Glutamatergic neuron (in vitro differentiated cells): Measurements from ENCODE around the gene LSM11. TPM values are rescaled to one million over a fixed set of nuclear protein-coding genes. Genes with fewer than 3 reads are reported as not detected.

Experiments used
- DNase-seq: peaks from one replicate; pipeline ENCODE4 v3.0.0; 2022
- H3K27ac Mint-ChIP-seq: one replicate; pipeline ENCODE4 v1.8.0; 2020; ENCODE audit warnings: mild to moderate bottlenecking, mixed read lengths, inconsistent platforms; ENCODE audit not compliant: unreplicated experiment
- H3K27me3 Mint-ChIP-seq: one replicate; pipeline ENCODE4 v1.8.0; 2020; ENCODE audit warnings: mild to moderate bottlenecking, moderate library complexity, mixed read lengths, inconsistent platforms; ENCODE audit not compliant: unreplicated experiment
- H3K36me3 Mint-ChIP-seq: one replicate; pipeline ENCODE4 v1.8.0; 2020; ENCODE audit warnings: mild to moderate bottlenecking, mixed read lengths, inconsistent platforms; ENCODE audit not compliant: unreplicated experiment
- H3K4me1 Mint-ChIP-seq: one replicate; pipeline ENCODE4 v1.8.0; 2020; ENCODE audit warnings: mild to moderate bottlenecking, low read depth, mixed read lengths, inconsistent platforms; ENCODE audit not compliant: unreplicated experiment
- H3K4me3 Mint-ChIP-seq: one replicate; pipeline ENCODE4 v1.8.0; 2020; ENCODE audit warnings: mild to moderate bottlenecking, mixed read lengths, inconsistent platforms; ENCODE audit not compliant: unreplicated experiment
- H3K9me3 Mint-ChIP-seq: one replicate; pipeline ENCODE4 v1.8.0; 2020; ENCODE audit warnings: mild to moderate bottlenecking, moderate library complexity, mixed read lengths, inconsistent platforms; ENCODE audit not compliant: unreplicated experiment
- total RNA-seq: library from RNA; stranded (reverse); fragmentation: NEBNext Ultra II Directional; extraction: Animal tissue kit (Norgen Biotek cat#: 25700); gene quantifications from one replicate; pipeline ENCODE4 v1.2.1, GENCODE V29; 2021; ENCODE audit not compliant: unreplicated experiment
- TF ChIP-seq, protein P1 (sequence below): fragments of 200-600 bp; sonication (generic); IDR thresholded peaks from one replicate; pipeline ENCODE4 v1.5.0; 2021; ENCODE audit not compliant: partially characterized antibody, unreplicated experiment

Gene LSM11
- total RNA-seq, 1 donor from 2014 or later: 7.7 TPM

DNA sequence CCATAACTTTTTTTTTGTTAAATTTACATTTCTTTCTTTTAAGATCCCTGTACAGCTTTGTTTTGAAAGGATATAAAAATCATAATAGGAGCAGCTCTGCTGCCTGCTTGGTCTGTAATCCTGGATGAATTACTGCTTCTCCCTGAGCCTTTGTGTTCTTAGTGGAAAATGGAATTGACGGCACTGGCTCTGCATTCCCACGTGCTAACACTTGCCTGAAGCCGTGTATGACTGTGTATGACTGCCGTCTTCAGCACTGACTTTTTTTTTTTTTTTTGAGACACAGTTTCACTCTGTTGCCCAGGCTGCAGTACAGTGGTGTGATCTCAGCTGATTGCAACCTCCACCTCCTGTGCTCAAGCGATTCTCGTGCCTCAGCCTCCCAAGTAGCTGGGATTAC is 7.5 kb upstream of the LSM11 start:
- TF ChIP-seq, protein P1, sequence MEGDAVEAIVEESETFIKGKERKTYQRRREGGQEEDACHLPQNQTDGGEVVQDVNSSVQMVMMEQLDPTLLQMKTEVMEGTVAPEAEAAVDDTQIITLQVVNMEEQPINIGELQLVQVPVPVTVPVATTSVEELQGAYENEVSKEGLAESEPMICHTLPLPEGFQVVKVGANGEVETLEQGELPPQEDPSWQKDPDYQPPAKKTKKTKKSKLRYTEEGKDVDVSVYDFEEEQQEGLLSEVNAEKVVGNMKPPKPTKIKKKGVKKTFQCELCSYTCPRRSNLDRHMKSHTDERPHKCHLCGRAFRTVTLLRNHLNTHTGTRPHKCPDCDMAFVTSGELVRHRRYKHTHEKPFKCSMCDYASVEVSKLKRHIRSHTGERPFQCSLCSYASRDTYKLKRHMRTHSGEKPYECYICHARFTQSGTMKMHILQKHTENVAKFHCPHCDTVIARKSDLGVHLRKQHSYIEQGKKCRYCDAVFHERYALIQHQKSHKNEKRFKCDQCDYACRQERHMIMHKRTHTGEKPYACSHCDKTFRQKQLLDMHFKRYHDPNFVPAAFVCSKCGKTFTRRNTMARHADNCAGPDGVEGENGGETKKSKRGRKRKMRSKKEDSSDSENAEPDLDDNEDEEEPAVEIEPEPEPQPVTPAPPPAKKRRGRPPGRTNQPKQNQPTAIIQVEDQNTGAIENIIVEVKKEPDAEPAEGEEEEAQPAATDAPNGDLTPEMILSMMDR: no peak
- Mint-ChIP-seq H3K4me3 (no peak overlapping the region), H3K36me3 (no peaks in the 10 kb centered on the region), H3K9me3 (no peaks in the 10 kb centered on the region), H3K4me1 (peaks cover 2% of the 10 kb centered on the region), H3K27ac (no peak overlapping the region), H3K27me3 (no peaks in the 10 kb centered on the region)
- DNase-seq: no peak

DNA sequence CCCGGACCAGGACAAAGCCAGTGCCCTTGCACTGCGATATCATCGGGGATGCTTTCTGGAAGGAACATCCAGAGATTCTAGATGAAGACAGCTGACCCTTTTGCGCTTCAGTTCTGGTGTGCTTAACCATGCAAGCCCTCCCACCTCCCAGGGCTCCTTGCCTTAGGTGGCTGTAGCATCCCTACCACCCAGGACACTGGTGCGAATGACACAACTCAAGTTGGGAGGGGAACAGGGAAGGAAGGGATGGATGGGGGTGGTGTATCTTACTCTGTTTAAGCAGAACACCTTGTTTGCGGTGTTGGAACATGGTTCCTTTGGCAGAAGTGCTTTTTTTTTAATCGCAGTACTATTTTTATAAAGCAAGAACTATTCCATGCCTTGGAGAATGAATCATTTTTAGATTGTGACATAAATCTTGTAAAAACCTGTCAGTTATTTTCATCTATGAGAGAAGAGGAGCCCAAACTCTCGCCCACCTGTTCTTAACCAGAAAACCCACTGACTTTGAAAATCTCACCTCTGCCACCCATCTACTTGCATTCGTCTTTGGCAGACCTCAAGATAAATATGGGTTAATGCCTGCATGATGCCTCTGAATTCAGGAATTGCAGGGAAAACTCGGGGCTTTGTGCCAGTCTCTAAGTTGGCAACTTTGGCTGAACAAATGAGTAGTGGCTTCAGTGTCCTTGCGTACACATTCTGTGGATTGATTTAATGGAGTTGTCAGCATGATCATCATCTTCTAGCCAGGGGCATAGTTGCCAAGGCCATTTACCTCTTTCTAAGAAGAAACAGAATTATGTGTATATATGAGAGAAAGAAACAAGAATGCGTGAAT is 3.9 kb upstream of the LSM11 start:
- Mint-ChIP-seq H3K27ac (no peak overlapping the region), H3K4me1 (peaks cover 11% of the 10 kb centered on the region), H3K9me3 (peaks cover 3% of the 10 kb centered on the region), H3K36me3 (no peaks in the 10 kb centered on the region), H3K27me3 (peaks cover 6% of the 10 kb centered on the region), H3K4me3 (no peak overlapping the region)
- TF ChIP-seq, protein P1: no peak
- DNase-seq: no peak

DNA sequence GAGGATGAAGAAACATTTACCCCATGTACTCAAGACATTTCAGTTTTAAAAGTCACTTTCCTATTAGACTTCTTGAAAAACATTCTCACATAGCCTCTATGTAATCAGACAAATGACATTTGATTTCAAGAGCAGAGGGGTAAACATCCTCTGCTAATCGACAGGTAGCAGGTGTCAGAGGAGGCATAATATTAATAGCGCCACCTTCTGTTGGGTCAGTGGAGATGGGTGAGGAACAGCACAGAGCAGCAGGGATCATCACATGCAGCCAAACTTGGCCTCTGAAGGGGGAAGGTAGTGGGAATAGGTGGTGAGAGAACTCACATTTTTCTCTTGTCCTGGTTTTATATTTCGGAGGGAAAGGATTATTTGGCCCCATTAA is 3.3 kb upstream of the LSM11 start:
- peaks cover 6% of the 10 kb centered on the region for H3K9me3 Mint-ChIP-seq
- TF ChIP-seq, protein P1: peak; percentile 42
- H3K4me3 Mint-ChIP-seq: no peak overlapping the region
- peaks cover 14% of the 10 kb centered on the region for H3K4me1 Mint-ChIP-seq
- H3K27ac Mint-ChIP-seq: no peak overlapping the region
- peaks cover 6% of the 10 kb centered on the region for H3K27me3 Mint-ChIP-seq
- DNase-seq: no peak
- no peaks in the 10 kb centered on the region for H3K36me3 Mint-ChIP-seq

DNA sequence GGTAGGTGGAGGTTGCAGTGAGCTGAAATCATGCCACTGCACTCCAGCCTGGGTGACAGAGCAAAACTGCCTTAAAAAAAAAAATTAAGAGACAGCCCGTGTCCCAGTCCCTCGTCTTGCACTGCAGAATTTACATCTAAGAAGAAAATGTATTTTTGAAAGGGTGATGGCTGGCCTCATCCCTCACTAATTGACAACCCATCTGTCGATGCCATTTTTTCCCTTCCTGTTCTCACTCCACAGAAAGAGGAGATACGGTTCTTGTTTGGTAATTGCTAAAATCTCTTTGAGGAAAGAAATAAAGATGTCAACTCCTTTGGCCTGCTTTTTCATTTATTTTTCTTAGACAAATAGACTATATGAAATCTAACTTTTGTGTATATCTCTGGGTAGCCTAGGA is 2.4 kb upstream of the LSM11 start:
- no peak overlapping the region for H3K27ac Mint-ChIP-seq
- no peaks in the 10 kb centered on the region for H3K36me3 Mint-ChIP-seq
- peaks cover 7% of the 10 kb centered on the region for H3K9me3 Mint-ChIP-seq
- no peak for DNase-seq
- H3K4me3 Mint-ChIP-seq: no peak overlapping the region
- TF ChIP-seq, protein P1: no peak
- peaks cover 6% of the 10 kb centered on the region for H3K27me3 Mint-ChIP-seq
- peaks cover 16% of the 10 kb centered on the region for H3K4me1 Mint-ChIP-seq
